Cardiac septum (tissue), 1 donor: ENCODE measurements around the gene PHC2. TPM values are rescaled to one million over a fixed set of nuclear protein-coding genes. Genes with fewer than 3 reads are reported as not detected.

Experiments
- DNase-seq: peaks from one replicate; pipeline ENCODE4 v3.0.0-alpha.2; 2020; ENCODE audit warnings: low spot score
- intact Hi-C: fragments of 100-400 bp; cut with DNase I; formaldehyde crosslinking; loops from one replicate; pipeline ENCODE4 v1.14.0; 2022
- total RNA-seq: library from RNA; stranded (reverse); fragmentation: NEBNext Ultra II Directional; extraction: Animal tissue kit (Norgen Biotek cat#: 25700); gene quantifications from one replicate; pipeline ENCODE4 v1.2.1, GENCODE V29; 2021
- donor health status: DM: no; HTN: no; CAD: no.

PHC2 gene
- total RNA-seq, 1 donor from 2014 or later, result 101 TPM

DNA sequence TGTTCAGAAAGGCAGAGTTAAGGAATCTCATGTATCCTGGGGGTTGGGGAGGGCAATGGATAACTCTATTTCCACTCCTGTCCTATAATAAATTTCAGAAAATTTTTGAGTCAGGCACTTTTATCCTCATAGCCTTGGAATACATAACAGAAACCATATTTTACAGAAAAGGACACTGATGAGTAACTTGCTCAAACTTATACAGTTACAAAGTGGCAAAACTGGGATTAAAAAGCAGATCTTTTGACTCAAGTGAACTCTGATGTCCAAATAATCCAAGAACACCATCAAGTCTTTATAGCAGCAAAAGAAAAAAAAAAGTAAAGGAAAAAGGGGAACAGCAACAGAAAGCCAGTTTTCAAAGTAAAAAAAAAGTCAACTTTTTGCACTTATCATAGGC lies 36.9 kb downstream of the PHC2 start:
- no peak for DNase-seq
- intact Hi-C loops, result no loop called here

GRCh38 chr1:33393524-33393923 lies 37.4 kb downstream of the PHC2 start:
- DNase-seq, result no peak
- intact Hi-C loops, result no loop called here

DNA sequence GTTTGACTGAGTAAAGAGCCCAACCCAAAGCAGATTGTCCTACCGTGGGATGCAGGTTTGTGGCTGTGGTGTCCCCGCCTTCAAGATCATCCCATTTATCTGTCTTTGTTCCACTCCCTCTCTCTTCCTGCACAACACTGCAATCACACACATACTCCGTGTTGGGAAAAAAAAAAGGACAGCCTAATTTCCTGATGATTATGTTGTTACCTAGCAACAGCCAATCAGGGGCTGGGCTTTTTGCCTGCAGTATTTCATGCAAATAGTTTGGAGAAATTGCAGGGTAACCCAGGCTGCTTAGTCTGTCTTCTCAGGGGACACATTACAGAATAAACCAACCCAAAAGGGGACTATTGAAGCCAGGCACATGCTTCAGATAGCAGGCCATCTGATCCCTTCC lies 38.3 kb downstream of the PHC2 start:
- intact Hi-C loops, result no loop called here

DNA sequence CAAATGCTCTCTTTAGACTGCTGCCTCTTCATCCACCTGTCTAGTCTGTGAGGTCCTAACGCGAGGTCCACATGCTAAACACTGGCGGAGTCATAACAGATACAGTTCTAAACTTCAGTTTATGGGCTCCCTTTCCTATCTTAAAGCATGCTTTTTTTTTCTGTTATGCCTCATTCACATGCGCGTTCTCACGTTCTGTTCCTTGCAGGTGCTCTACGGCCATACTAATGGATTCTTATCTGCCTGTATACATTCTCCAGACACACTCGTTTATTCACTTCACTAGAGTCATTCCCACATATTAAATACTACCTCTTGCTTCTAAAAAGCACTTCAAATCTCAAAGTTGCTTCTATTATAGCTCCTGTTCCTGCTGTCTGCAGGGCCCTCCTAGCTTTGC lies 38.7 kb downstream of the PHC2 start:
- intact Hi-C loops, result no loop called here
- no peak for DNase-seq

More for the DNA sequence above, 38.3 kb downstream of the PHC2 start:
- no peak for DNase-seq

DNA sequence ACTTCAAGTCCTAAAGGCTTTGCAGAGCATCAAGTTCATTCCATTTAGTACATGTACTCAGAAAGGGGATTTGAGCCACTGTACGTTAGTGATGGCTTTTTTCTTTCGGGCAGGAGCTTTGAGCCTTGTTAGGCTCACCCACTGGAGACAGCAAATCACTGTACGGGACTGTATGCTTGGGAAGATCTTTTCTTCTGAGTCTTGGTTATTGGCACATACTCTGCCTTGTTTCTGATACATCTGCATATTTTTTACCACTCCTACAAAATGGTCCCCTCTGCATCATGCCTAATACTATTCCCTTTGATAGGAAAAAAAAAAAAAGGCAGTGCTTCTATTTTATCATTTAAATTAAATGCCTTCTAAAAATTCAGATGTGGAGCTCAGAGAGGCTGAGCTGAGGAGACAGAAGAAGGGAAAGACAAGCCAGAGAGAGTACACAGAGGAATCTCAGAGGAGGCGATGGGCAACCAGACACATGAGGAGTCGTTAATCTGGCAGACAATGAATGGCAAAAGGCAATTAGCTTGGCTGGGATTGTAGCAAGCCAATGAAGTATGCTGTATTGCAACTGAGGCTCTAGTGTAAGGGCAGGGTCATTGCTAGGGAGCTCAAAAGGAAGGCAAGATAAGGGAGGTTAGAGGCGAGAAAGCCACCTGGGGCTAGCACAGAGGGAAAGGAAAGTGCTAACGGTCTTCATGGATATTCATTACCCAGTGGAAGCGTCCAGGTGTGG lies 39.4 kb downstream of the PHC2 start:
- intact Hi-C loops, result no loop called here
- DNase-seq, result no peak

- DNase-seq, result no peak
- intact Hi-C loops, result no loop called here
Observed at GRCh38 chr1:33390542-33390941, 40.4 kb downstream of the PHC2 start.

DNA sequence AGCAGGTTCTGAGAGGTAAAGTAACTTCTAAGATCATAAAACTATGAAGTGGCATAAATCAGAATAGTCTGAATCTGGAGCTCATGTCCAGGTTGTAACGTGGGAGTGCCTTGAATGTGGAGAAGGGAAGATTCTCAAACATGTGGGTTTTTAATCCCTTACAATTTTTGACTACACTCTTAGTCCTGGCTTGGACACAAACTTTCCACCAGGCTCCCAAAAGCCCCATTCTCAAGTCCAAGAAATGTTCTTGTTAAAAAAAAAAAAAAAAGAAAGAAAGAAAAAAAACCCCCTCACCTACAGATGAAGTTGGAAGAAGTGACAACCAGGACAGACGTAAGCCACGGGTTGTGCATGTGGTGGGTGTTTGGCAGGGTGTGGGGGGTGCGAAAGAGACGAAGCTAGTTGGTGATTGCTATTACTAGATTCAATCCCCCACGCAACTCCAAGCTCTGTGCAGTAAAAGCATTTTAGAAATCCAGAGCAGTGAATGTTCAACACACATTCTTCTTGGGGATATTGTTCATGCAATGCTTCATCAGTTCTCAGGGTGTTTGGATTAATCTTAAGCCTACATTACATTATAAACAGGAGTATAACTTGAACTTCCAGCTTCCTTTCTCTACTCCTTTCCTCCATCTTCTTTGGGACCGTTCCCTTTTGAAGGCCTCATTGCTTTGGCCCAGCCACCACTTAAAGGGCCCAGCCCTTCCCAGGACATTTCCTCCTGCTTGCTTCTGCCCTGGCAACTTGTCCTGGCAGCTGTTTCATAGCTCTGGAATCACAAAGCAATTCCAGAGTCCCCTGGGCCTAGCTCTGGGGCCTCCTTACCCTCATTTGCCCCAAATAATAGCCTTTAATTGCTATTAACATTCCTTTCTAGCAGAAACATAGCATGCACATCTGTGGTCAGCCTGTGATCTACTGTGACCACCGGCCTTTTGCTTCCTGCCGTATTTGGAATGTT lies 41.8 kb downstream of the PHC2 start:
- intact Hi-C loops, result no loop called here
- DNase-seq, result no peak

DNA sequence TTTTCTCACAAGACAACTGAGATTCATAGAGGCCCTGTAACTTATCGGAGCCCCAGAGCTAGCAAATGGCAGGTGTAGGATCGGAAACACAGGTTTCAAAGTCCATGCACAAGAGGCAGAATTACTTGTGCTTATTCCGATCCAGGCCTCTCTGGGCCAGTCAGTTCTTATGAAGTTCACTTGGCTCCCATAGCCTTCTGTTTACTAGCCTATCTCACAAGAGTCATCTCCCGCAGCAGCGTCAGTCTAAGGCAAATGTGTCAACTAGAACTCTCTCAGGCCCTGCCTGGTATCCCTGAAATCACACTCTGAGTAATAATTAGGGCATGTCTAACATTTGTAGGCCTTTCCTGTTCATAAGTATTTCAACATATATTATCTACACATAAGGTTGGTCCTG lies 43.3 kb downstream of the PHC2 start:
- intact Hi-C loops, result no loop called here
- no peak for DNase-seq

DNA sequence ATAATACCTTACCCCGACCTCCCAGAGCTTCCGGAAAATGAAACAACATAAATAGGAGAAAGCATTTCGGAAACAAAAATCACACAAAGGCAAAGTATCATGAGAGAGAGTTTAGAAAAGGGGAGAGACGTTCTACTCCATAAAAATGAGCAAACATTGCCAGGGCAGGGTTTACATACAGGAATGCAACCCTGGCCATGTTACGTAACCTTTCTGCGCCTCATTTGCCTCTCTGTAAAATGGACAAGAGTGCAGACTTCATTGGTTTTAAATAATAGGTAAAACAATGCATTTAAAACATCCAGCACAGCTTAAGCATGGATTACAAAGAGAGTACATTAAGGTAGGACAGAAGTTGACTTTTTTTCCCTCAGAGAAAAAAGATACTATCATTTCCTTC lies 45.6 kb downstream of the PHC2 start:
- intact Hi-C loops, result no loop called here
- DNase-seq, result no peak

- intact Hi-C loops, result loop anchor here (5.0 kb wide), 1 partner anchor 43 kb away; no protein-coding TSS in a partner anchor
- no peak for DNase-seq
Observed at GRCh38 chr1:33384040-33384812, 46.7 kb downstream of the PHC2 start.

DNA sequence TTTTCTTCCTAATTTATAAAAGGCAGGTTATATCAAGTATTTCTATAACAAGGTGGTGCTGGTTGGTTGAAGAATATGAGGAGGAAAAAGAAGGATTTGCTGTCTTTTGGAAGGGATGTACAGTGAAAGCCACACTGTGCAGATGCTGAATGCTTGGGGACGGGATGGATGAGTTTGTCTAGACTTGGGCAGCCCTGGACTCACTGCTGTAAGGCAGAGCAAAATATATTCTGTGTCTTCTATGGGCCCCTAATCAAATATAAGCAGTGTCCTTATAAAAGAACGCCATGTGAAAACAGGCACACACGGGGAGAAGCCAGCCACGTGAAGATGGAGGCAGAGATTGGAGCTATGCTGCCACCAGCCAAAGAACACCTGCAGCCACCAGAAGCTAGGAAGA lies 47.4 kb downstream of the PHC2 start:
- no peak for DNase-seq
- intact Hi-C loops, result loop anchor here (5.0 kb wide), 1 partner anchor 44 kb away; no protein-coding TSS in a partner anchor

DNA sequence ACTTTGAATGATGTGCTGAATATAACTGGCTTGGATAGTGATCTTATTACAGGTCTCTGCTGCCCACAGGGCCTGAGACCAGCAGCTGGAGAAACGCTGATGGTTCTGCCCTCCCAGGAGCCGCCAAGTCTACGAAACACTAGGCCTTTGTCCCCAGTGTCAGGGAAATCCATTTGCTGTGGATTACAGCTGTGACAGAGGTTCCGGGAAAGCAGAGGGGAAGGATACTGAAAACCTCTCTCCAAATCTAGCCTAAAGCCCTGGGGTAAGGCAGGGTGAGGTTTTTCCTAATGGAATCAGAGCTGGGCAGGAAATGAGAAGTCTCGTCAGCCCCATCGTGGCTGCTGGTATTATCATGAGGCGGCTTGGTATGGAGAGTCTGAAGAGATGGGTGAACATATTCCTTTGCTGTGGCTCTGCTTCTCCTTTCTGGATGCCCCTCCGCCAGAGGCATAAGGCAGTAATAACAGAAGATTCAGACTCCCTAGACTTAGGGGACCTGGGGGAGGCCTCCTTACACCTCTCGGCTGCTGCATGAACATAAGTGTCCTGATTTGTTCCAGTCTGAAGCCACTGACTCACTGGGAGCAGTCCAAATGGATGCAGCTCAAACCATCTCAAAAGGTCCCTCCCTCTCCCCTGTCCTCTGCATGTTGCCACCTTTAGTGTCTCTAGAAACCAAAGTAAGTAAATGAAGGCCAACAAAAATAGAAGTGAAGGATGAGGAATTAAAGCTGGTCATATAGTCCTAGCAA lies 48.1 kb downstream of the PHC2 start:
- DNase-seq, result no peak

GRCh38 chr1:33381977-33382376 lies 48.9 kb downstream of the PHC2 start:
- intact Hi-C loops, result loop anchor here (5.0 kb wide), 1 partner anchor 45 kb away; no protein-coding TSS in a partner anchor

More for the DNA sequence above, 48.1 kb downstream of the PHC2 start:
- intact Hi-C loops, result loop anchor here (5.0 kb wide), 1 partner anchor 44 kb away; no protein-coding TSS in a partner anchor

GRCh38 chr1:33380811-33381210 lies 50.1 kb downstream of the PHC2 start:
- no peak for DNase-seq
- intact Hi-C loops, result loop anchor here (5.0 kb wide), 1 partner anchor 46 kb away; no protein-coding TSS in a partner anchor

More at GRCh38 chr1:33381977-33382376, 48.9 kb downstream of the PHC2 start:
- no peak for DNase-seq

DNA sequence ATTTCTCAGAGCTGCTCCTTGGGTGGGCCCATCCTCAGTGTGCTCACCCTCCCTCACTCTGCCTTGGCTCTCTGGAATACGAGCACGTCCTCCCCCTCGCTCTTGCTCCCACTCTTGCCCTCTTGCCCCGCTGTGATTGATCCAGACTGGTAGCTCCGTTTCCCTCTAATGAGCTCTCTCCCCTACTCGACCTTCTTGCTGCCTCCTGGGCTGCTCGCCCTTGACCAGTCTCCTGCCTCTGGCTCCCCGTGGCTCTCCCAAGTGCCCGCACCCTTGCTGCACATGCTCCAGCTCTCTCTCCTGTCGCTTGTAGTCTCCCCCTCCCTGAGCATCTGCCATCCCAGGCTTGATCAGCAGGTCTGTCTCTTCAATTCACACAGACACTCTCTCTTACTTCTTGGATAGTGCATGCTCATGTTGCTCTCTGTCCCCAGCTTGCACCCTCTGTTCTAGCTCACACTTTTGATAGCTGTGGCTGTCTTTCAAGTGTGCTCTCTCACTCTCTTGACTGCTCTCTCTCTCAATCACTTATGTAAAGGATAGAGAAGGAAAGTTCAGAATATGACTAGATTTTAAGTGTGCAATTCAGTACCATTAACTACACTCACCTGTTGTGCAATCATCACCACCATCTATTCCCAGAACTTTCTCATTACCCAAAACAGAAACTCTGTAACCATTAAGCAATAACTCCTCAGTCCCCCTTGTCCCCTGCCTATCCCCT lies 51.1 kb downstream of the PHC2 start:
- intact Hi-C loops, result loop anchor here (5.0 kb wide), 1 partner anchor 48 kb away; no protein-coding TSS in a partner anchor
- DNase-seq, result no peak

- DNase-seq, result no peak
- intact Hi-C loops, result no loop called here
Observed at GRCh38 chr1:33378976-33379375, 51.9 kb downstream of the PHC2 start.

DNA sequence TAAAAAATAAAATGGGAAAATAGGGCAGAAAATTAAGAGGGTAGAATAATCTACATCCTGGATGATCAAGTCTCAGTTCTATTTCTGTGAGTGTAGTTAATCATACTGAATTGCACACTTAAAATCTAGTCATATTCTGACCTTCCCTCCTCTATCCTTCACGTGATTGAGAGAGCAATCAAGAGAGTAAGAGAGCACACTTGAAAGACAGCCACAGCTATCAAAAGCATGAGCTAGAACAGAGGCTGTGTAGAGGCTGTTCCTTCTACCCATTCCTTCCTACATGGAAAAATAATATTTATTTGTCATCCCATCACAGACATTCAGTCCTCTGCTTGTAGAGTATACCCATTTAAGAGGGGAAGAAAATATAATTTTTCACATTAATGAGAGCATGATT lies 52.4 kb downstream of the PHC2 start:
- intact Hi-C loops, result no loop called here
- no peak for DNase-seq

GRCh38 chr1:33377756-33378155 lies 53.1 kb downstream of the PHC2 start:
- DNase-seq, result no peak
- intact Hi-C loops, result no loop called here
